H1 (cell line): Measurements from ENCODE around the gene DYSF. TPM values are rescaled to one million over a fixed set of nuclear protein-coding genes. Genes with fewer than 3 reads are reported as not detected.

Source experiments
- CHD2 ChIP-seq: IDR thresholded peaks from 2 replicates; pipeline ENCODE4 v1.6.1; 2012; ENCODE audit warnings: low read length, improper control_type of control experiment
- polyA plus RNA-seq, 7 experiments: library from polyadenylated mRNA; depleted of rRNA in 3 of 7; stranded (reverse) in 5 of 7; unstranded in 2 of 7; fragments of >200 nt in 5 of 7; fragments of 200-250 nt in 2 of 7; gene quantifications; 1 replicate in 5 of 7; 2 replicates in 1 of 7; 4 replicates in 1 of 7; pipeline versions ENCODE4 v1.2.1 to v1.2.3, GENCODE V29; 2011 to 2013; ENCODE audit warnings: missing spikeins in 2 of 7, mixed read lengths in 2 of 7
- total RNA-seq: library from RNA; stranded (reverse); fragmentation: NEBNext Ultra II Directional; extraction: Animal tissue kit (Norgen Biotek cat#: 25700); gene quantifications from 2 replicates; pipeline ENCODE4 v1.2.1, GENCODE V29; 2021

Gene DYSF
- total and polyA plus RNA-seq, 2 of the 8 experiments (the other 6 are each of a cell fraction or from before 2014, with no cell fraction given): 5.8 to 7.1 TPM

DNA sequence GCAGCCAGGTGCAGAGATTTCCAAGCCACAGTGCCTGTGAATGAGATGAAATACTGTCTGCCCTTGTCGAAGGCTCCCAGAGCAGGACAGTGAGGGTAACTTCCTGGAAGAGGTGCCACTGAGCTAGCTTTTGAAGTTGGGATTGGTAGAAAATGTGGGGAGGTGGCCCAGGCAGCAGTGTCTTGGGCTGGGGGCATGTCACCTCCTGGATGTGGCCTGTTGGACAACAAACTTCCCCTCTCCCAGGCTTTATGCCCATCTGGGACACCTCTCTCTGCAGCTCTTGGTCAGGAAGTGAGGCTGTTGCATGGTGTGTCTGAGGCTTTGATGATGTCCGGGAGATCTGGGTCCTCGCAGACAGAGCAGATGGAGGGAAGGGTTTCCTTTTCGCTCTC, 151.4 kb downstream of the DYSF start (continued):
- no peak for TF ChIP-seq CHD2
